Measurements from ENCODE around the gene RAB12. TPM values are rescaled to one million over a fixed set of nuclear protein-coding genes. Genes with fewer than 3 reads are reported as not detected.
A peak's percentile ranks its signal among the peaks of the same experiment; 100 is the strongest.

The RAB12 gene
- polyA plus RNA-seq (2011; rRNA removed) (29.9 and 35.4 TPM in 2 replicates), polyA minus RNA-seq (2011; rRNA and poly(A)+ RNA removed) (16.7 and 29.1 TPM in 2 replicates)

DNA sequence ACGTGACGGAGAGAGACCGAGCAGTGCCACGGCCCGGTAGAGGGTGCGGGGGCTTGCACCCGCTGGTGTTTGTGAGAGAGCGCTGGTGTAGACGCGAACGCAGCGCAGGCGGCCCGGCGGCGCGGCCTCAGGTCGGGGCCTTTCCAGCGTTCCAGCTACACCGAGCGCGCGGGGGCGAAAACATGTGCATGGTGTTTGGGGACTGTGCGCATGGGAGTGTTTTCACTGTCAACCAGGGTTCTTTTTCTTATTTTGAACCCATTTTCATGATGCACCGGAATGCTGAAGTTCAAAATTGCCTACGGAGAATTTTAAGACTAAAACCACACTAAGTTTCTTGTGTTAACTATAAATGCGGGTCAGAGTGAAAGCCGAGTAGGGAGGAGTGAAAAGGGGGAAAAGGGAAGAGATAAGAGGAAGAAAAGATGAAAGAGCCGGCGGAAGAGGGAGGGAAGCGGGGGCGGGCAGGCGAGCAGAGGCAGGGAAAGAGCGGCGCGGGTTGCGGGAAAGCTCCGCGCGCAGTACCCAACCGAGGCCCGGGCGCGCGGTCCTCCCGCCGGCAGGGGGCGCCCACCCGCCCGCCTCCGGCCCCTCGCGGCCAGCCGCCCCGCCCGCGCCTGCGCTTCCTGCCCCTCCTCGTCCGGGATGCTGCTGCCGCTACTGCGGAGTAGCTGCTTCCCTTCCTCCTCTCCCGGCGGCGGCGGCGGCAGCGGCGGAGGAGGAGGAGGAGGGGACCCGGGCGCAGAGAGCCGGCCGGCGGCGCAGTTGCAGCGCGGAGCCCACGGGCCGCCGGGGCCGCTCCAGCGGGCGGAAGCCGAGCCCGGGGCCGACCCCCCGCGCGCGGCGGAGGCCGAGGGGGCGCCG lies at the start of gene RAB12:
RAB12 (plus strand) TSS at position 643 of the 864 bp plus-strand sequence; CDS start at position 646, 3 bp downstream.
- ChIA-PET CTCF (interaction anchor here (0.5 to 0.6 kb wide), 9 partner anchors 9 to 1318 kb away, joined by 3 to 5 read pairs (median 3); no protein-coding TSS in a partner anchor), POLR2A (interaction anchor here (1.5 kb wide), 1 partner anchor 17 kb away, joined by 4 read pairs; no protein-coding TSS in a partner anchor)
- peaks cover 4% of the 10 kb centered on the region; the same call in 1 of the 2 replicates for H3K9me3 ChIP-seq (ENCODE audit: control insufficient read depth, insufficient read depth, low read length)
- peak within 1 kb of the TSS; percentile 63 for H3K27ac ChIP-seq (ENCODE audit: low read depth, low read length)
- peak within 1 kb of the TSS; percentile 82 for H3K4me3 ChIP-seq (ENCODE audit: low read depth, low read length)
- DNase-seq (ENCODE audit: low read depth, low spot score): peak; percentile 49
- peak; percentile 22; the same call in 1 of the 2 replicates for TF ChIP-seq CTCF (IDR thresholded peaks at IDR 0.05; ENCODE audit: low read depth, low read length)
- H3K27me3 ChIP-seq (ENCODE audit: control insufficient read depth, insufficient read depth, low read length): no peaks in the 10 kb centered on the region

- DNase-seq (ENCODE audit: low read depth, low spot score): no peak
- POLR2A ChIA-PET: no interaction called here
- CTCF ChIA-PET: no interaction called here
- no peaks in the 10 kb centered on the region for H3K9me3 ChIP-seq (ENCODE audit: control insufficient read depth, insufficient read depth, low read length)
- TF ChIP-seq CTCF (IDR thresholded peaks at IDR 0.05; ENCODE audit: low read depth, low read length): no peak
- H3K27me3 ChIP-seq (ENCODE audit: control insufficient read depth, insufficient read depth, low read length): peaks cover 5% of the 10 kb centered on the region
- no peak overlapping the region for H3K4me3 ChIP-seq (ENCODE audit: low read depth, low read length)
- H3K27ac ChIP-seq (ENCODE audit: low read depth, low read length): no peak overlapping the region
These were observed 49.5 kb upstream of the RAB12 start for GRCh38 chr18:8559612-8560186.

DNA sequence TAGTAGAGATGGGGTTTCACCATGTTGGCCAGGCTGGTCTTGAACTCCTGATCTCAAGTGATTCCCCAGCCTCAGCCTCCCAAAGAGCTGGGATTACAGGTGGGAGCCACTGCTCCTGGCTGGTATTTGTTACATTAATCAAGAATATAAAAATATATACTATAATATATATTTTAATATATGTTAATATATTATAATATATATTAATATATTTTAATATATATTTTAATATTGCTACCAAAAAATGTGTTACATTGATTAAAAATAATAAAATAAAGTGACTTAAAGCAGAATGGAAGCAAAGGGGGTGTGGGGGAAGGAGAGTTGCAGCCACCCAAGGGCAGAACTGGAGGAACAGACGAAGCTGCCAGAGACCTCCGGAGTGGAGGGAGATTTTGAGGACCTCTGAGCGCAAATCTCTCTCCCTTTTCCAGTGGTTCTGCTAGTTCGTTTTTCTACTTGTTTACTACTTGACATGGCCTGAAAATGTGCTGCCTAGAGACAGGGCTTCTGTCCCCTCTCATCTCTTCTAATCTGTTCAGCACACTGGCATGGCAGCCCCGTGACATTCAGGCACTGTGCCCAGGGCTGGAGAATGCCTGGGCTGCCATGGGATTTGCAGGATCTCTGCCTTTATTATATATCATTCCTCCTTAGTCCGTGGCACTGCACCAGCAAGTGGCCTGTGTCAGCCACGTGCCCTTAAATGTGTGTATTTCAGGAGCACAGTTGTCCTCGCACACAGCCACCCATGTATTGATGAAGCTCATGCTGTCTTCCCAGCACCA lies 47.9 kb upstream of the RAB12 start:
- H3K4me3 ChIP-seq (ENCODE audit: low read depth, low read length): no peak overlapping the region
- H3K9me3 ChIP-seq (ENCODE audit: control insufficient read depth, insufficient read depth, low read length): no peaks in the 10 kb centered on the region
- no peak for TF ChIP-seq CTCF (IDR thresholded peaks at IDR 0.05; ENCODE audit: low read depth, low read length)
- ChIA-PET POLR2A (no interaction called here), CTCF (no interaction called here)
- no peak overlapping the region for H3K27ac ChIP-seq (ENCODE audit: low read depth, low read length)
- DNase-seq (ENCODE audit: low read depth, low spot score): no peak
- peaks cover 5% of the 10 kb centered on the region for H3K27me3 ChIP-seq (ENCODE audit: control insufficient read depth, insufficient read depth, low read length)

DNA sequence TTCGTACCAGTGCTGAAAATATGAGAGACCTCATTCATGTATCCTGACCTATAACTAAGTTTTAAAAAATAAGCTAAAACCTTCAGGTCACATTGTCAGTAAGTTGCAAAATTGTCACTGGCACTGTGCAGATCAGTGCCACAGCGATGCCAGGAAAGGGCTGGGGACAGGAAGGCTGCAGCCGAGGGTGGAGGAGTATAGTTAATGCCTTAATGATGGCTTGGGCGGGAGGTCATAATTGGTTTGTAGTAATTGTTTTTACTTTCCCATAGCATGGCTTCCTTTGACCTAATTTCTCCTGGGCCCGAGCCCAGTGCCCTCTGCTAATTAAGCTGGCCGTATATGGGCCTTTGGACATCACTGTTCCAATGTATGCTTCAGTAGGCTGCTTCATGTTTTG lies 47.2 kb upstream of the RAB12 start:
- Histone ChIP-seq H3K9me3 (ENCODE audit: control insufficient read depth, insufficient read depth, low read length) (no peaks in the 10 kb centered on the region), H3K27me3 (ENCODE audit: control insufficient read depth, insufficient read depth, low read length) (peaks cover 2% of the 10 kb centered on the region), H3K4me3 (ENCODE audit: low read depth, low read length) (no peak overlapping the region), H3K27ac (ENCODE audit: low read depth, low read length) (no peak overlapping the region)
- no peak for DNase-seq (ENCODE audit: low read depth, low spot score)
- ChIA-PET POLR2A (no interaction called here), CTCF (no interaction called here)
- TF ChIP-seq CTCF (IDR thresholded peaks at IDR 0.05; ENCODE audit: low read depth, low read length): no peak
